ENCODE results near the gene TMC2.
A peak's percentile ranks its signal among the peaks of the same experiment; 100 is the strongest.

The TMC2 gene

GRCh38 chr20:2538356-2538755 lies 2.0 kb downstream of the TMC2 start:
- no peak for DNase-seq (ENCODE audit: extremely low spot score)
- TF ChIP-seq TARDBP (IDR thresholded peaks at IDR 0.05) (no peak), L3MBTL2 (conservative IDR thresholded peaks at IDR 0.05) (no peak), SP1 (IDR thresholded peaks at IDR 0.05) (no peak), HDGF (IDR thresholded peaks at IDR 0.05; ENCODE audit: borderline replicate concordance) (no peak), PKNOX1 (IDR thresholded peaks at IDR 0.05) (no peak), NFRKB (IDR thresholded peaks at IDR 0.05) (no peak), CTBP1 (IDR thresholded peaks at IDR 0.05; ENCODE audit: borderline replicate concordance) (no peak), ZNF384 (IDR thresholded peaks at IDR 0.05) (no peak), SUZ12 (IDR thresholded peaks at IDR 0.05) (no peak), LEF1 (IDR thresholded peaks at IDR 0.05; ENCODE audit: borderline replicate concordance) (no peak), FOXA1 (IDR thresholded peaks at IDR 0.05) (no peak), ELF4 (IDR thresholded peaks at IDR 0.05) (no peak), FOXK2 (IDR thresholded peaks at IDR 0.05) (no peak), ARNT (IDR thresholded peaks at IDR 0.05) (no peak), BHLHE40 (IDR thresholded peaks at IDR 0.05; ENCODE audit: borderline replicate concordance) (no peak), FOXM1 (IDR thresholded peaks at IDR 0.05; ENCODE audit: borderline replicate concordance) (no peak)
- CTCF ChIA-PET, result no interaction called here
- POLR2A ChIA-PET, result no interaction called here

GRCh38 chr20:2538931-2539720 lies 2.8 kb downstream of the TMC2 start:
- no peak for TF ChIP-seq LEF1 (IDR thresholded peaks at IDR 0.05; ENCODE audit: borderline replicate concordance)
- TF ChIP-seq L3MBTL2 (conservative IDR thresholded peaks at IDR 0.05), result no peak
- no peak for TF ChIP-seq NFRKB (IDR thresholded peaks at IDR 0.05)
- TF ChIP-seq ZNF384 (IDR thresholded peaks at IDR 0.05), result no peak
- no peak for TF ChIP-seq SP1 (IDR thresholded peaks at IDR 0.05)
- TF ChIP-seq PKNOX1 (IDR thresholded peaks at IDR 0.05), result no peak
- TF ChIP-seq FOXK2 (IDR thresholded peaks at IDR 0.05), result no peak
- no peak for TF ChIP-seq ARNT (IDR thresholded peaks at IDR 0.05)
- DNase-seq (ENCODE audit: extremely low spot score), result no peak
- ChIA-PET POLR2A (interaction anchor here (0.6 to 1.2 kb wide), 3 partner anchors 10 to 117 kb away, joined by 3 read pairs; no protein-coding TSS in a partner anchor), CTCF (interaction anchor here (1.3 to 1.6 kb wide), 2 partner anchors 15 to 17 kb away, joined by 5 to 6 read pairs; no protein-coding TSS in a partner anchor)

- ChIA-PET POLR2A (no interaction called here), CTCF (interaction anchor here (0.6 to 0.8 kb wide), 4 partner anchors 17 to 24 kb away, joined by 3 to 4 read pairs (median 3); no protein-coding TSS in a partner anchor)
- no peak for DNase-seq (ENCODE audit: extremely low spot score)
- TF ChIP-seq FOXK2 (IDR thresholded peaks at IDR 0.05) (no peak), BHLHE40 (IDR thresholded peaks at IDR 0.05; ENCODE audit: borderline replicate concordance) (no peak), PKNOX1 (IDR thresholded peaks at IDR 0.05) (0 out of 2 replicates have a peak, but pooled peaks have one; percentile 5)
Measured at GRCh38 chr20:2541940-2542339, 5.6 kb downstream of the TMC2 start.

- ChIA-PET CTCF (interaction anchor here (0.6 to 0.8 kb wide), 3 partner anchors 20 to 23 kb away, joined by 3 to 4 read pairs (median 3); no protein-coding TSS in a partner anchor), POLR2A (no interaction called here)
- no peak for DNase-seq (ENCODE audit: extremely low spot score)
- TF ChIP-seq FOXA1 (IDR thresholded peaks at IDR 0.05) (no peak), CTBP1 (IDR thresholded peaks at IDR 0.05; ENCODE audit: borderline replicate concordance) (no peak), LEF1 (IDR thresholded peaks at IDR 0.05; ENCODE audit: borderline replicate concordance) (no peak), ELF4 (IDR thresholded peaks at IDR 0.05) (no peak), FOXK2 (IDR thresholded peaks at IDR 0.05) (no peak)
Measured at GRCh38 chr20:2542361-2542760, 6.0 kb downstream of the TMC2 start.

GRCh38 chr20:2544211-2544610 lies 7.8 kb downstream of the TMC2 start:
- ChIA-PET POLR2A (interaction anchor here (0.7 kb wide), 1 partner anchor 109 kb away, joined by 3 read pairs; no protein-coding TSS in a partner anchor), CTCF (no interaction called here)
- TF ChIP-seq SP1 (IDR thresholded peaks at IDR 0.05) (no peak), ELF4 (IDR thresholded peaks at IDR 0.05) (no peak), ARNT (IDR thresholded peaks at IDR 0.05) (no peak), PKNOX1 (IDR thresholded peaks at IDR 0.05) (no peak), ZNF384 (IDR thresholded peaks at IDR 0.05) (no peak), HDGF (IDR thresholded peaks at IDR 0.05; ENCODE audit: borderline replicate concordance) (no peak), LEF1 (IDR thresholded peaks at IDR 0.05; ENCODE audit: borderline replicate concordance) (no peak), FOXA1 (IDR thresholded peaks at IDR 0.05) (no peak), BHLHE40 (IDR thresholded peaks at IDR 0.05; ENCODE audit: borderline replicate concordance) (no peak), TARDBP (IDR thresholded peaks at IDR 0.05) (no peak), FOXK2 (IDR thresholded peaks at IDR 0.05) (no peak), SUZ12 (IDR thresholded peaks at IDR 0.05) (no peak), CTBP1 (IDR thresholded peaks at IDR 0.05; ENCODE audit: borderline replicate concordance) (no peak), L3MBTL2 (conservative IDR thresholded peaks at IDR 0.05) (no peak), NFRKB (IDR thresholded peaks at IDR 0.05) (no peak), FOXM1 (IDR thresholded peaks at IDR 0.05; ENCODE audit: borderline replicate concordance) (no peak)
- no peak for DNase-seq (ENCODE audit: extremely low spot score)

Data from HEK293T (cell line).